IMR-90 (cell line): ENCODE measurements around the gene PRKCH. TPM values are rescaled to one million over a fixed set of nuclear protein-coding genes. Genes with fewer than 3 reads are reported as not detected.

Experiments used
- CTCF ChIP-seq: conservative IDR thresholded peaks from 2 replicates; pipeline ENCODE4 v1.5.1; 2012; ENCODE audit warnings: mild to moderate bottlenecking, low read depth, low read length, improper control_type of control experiment
- polyA plus RNA-seq, 3 experiments: library from polyadenylated mRNA; depleted of rRNA; stranded (reverse); fragments of >200 nt; gene quantifications; 2 replicates each; pipeline ENCODE4 v1.2.3, GENCODE V29; 2012; ENCODE audit warnings: low replicate concordance in 1 of 3
- total RNA-seq: library from RNA; depleted of rRNA; stranded (reverse); fragments of >200 nt; gene quantifications from 2 replicates; pipeline ENCODE4 v1.2.3, GENCODE V29; 2012

The PRKCH gene
- total and polyA plus RNA-seq, 2 of the 4 experiments (the other 2 are of a cell fraction): 1.6 to 2.3 TPM

- no peak for TF ChIP-seq CTCF
Observed at GRCh38 chr14:61547186-61548069, 226.0 kb downstream of the PRKCH start (continued).
